Measurements from ENCODE around the gene ACAT1.

GRCh38 chr11:108193725-108194124 is 72.4 kb downstream of the ACAT1 start:
- no peak for TF ChIP-seq POLR2AphosphoS5 (IDR thresholded peaks at IDR 0.05; ENCODE audit: low read depth, low read length)
- no peak for TF ChIP-seq TAF1 (IDR thresholded peaks at IDR 0.05; ENCODE audit: borderline replicate concordance, insufficient read depth, low read length)
- TF ChIP-seq, protein P1, sequence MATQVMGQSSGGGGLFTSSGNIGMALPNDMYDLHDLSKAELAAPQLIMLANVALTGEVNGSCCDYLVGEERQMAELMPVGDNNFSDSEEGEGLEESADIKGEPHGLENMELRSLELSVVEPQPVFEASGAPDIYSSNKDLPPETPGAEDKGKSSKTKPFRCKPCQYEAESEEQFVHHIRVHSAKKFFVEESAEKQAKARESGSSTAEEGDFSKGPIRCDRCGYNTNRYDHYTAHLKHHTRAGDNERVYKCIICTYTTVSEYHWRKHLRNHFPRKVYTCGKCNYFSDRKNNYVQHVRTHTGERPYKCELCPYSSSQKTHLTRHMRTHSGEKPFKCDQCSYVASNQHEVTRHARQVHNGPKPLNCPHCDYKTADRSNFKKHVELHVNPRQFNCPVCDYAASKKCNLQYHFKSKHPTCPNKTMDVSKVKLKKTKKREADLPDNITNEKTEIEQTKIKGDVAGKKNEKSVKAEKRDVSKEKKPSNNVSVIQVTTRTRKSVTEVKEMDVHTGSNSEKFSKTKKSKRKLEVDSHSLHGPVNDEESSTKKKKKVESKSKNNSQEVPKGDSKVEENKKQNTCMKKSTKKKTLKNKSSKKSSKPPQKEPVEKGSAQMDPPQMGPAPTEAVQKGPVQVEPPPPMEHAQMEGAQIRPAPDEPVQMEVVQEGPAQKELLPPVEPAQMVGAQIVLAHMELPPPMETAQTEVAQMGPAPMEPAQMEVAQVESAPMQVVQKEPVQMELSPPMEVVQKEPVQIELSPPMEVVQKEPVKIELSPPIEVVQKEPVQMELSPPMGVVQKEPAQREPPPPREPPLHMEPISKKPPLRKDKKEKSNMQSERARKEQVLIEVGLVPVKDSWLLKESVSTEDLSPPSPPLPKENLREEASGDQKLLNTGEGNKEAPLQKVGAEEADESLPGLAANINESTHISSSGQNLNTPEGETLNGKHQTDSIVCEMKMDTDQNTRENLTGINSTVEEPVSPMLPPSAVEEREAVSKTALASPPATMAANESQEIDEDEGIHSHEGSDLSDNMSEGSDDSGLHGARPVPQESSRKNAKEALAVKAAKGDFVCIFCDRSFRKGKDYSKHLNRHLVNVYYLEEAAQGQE (IDR thresholded peaks at IDR 0.05; ENCODE audit: insufficient read depth in 1 of 2, low read depth in 2 of 2, low read length in 2 of 2) = no peak
- TF ChIP-seq SIN3A (IDR thresholded peaks at IDR 0.05; ENCODE audit: borderline replicate concordance, insufficient read depth, low read length) = no peak
- TF ChIP-seq FOXP2 (optimal IDR thresholded peaks at IDR 0.05; ENCODE audit: borderline replicate concordance, extremely low read depth, extremely low read length, insufficient read depth) = no peak

Measured in PFSK-1 (cell line).